Erythroblast (primary cell): ENCODE measurements around the gene ARHGEF40.

Source experiments
- DNase-seq, 2 experiments: peaks; one replicate each; lab custom pipeline; 2025; lab: John Stamatoyannopoulos, UW
- GATA1 ChIP-seq: IDR thresholded peaks from 2 replicates; pipeline ENCODE4 v1.6.1; 2011; ENCODE audit warnings: low read depth, mild to moderate bottlenecking, control low read depth, low read length, moderate library complexity
- POLR2A ChIP-seq: IDR thresholded peaks from 2 replicates; pipeline ENCODE4 v1.6.1; 2011; ENCODE audit warnings: mild to moderate bottlenecking, low read length

The ARHGEF40 gene

DNA sequence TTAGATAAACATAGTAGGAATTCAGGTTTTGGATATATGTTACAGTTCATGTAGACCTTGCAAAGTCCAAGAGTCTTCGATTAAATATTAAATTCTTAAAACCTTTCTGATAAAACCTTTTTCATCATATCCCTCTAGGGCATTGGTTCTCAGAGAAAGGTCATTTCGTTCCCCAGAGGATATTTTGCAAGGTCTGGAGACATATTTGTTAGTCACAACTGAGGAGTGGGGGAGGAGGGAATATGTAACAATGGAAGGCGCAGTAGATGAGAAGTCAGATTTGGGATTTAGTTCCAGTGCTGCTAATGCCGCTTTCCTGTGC is 36.0 kb downstream of the ARHGEF40 start:
- no peak for TF ChIP-seq POLR2A
- no peak for TF ChIP-seq GATA1
- no peak for DNase-seq

DNA sequence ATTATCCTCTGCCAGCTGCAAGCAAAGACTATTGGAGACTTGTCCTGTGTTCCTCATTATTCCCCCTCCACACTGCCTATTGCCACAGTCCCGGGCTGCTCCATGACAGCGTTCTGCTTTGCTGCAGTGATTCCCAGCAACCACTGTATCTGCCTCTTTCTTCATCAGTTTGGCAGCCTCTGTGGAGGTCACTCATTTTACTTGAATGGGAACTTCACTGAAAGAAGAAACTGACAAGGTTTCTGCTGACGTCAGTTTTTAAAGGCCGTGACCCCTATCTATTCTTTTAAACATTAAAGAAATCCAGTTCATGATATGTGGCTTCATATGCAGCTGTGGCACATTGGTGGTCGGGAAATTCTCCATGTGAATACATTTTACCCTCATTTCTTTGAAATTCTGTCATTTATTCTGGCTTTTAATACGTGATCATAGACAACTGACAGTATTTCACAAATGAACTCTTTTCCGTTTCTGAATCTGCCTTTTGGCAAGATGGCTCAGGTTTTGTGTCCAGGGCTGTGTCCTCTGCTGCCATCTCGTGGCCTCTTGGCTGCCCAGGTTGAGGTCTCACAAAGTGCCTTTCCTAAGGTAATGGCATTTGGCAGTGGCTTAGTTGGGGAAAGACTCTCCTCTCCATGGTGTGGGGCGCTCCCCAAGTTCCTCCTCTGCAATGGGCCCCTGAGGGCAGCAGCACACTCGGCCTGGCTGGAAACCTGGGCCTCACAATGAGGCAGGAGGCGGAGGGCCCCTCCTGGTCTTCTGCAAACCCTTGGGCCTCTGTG is 36.6 kb downstream of the ARHGEF40 start:
- TF ChIP-seq GATA1 (no peak), POLR2A (no peak)
- DNase-seq: peak; percentile 81 to 88

DNA sequence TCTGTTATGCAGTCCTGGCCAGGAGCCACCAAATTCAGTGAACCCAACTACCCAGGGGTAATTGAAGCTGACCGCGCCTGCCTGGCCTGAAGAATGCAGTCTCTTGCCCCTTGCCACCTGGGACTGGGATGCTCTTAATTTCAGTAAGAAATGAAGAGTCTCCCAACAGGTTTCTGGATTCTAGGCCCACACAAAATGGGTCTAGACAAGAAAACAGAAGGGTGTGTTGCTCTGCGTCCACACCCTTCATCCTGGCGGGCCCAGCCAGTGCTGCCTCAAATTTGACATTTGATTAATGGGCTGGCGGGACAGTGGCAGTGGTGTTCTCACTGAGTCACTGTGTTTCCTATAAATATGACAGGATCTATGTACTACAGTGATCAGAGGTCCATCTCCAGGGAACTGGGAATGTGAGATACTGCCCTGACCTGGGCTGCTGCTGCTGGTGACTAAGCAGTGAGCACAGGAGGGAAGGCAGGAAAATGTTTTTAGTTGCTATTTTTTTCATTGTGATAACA is 37.2 kb downstream of the ARHGEF40 start:
- DNase-seq: peak; percentile 54 to 57
- TF ChIP-seq POLR2A: no peak
- no peak for TF ChIP-seq GATA1

DNA sequence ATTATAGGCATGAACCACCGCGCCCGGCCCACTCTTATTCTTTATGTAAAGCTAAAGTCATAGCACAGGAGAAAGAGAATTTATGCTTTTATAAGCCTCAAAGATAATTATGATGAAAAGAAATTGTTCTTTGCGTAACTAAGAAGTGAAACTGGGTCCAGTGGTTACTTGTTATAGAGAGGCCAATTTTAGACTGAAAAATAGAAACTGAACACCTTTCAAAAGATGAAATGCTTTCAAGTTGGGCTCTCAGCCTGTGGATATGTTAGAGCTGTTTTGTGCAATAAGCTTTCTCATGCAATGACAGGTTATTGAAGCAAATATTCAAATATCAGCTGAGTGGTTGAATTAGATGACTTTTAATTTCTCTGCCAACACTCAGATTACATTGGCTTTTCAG is 38.7 kb downstream of the ARHGEF40 start:
- no peak for DNase-seq
- TF ChIP-seq POLR2A (no peak), GATA1 (no peak)

DNA sequence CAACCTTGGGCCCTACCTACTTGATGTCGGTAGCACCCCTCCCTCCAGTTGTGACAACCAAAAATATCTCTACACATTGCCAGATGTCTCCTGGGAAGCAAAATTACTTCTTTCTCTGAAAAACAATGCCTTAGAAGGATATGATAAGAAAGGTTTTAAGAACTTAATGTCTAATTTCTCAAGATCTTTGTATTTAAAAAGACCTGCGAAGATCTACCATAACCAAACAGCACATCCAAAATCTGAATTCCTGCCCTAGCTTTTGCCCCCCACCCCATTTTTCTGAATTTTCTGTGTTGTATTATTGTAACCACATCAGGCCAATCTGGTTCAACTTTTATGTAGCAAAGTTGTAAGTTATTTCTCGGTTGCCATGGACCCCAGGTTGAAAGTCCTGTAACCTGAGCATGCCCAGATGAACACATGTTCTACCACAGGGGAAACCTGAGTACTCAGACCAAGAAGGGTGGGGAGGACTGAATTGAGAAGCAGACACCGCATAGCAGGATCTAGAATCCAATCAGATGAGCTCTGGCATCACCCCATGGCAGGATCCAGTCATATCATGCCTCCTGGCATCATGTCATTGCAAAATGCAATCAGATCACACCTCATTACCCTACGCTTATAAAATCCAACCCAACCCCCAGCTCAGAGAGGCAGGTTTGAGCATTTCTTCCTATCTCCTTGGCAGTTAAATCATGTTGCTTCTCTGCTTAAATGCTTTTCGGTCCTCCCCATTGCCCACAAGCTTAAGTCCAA is 39.5 kb downstream of the ARHGEF40 start:
- DNase-seq: no peak
- no peak for TF ChIP-seq GATA1
- TF ChIP-seq POLR2A: no peak

DNA sequence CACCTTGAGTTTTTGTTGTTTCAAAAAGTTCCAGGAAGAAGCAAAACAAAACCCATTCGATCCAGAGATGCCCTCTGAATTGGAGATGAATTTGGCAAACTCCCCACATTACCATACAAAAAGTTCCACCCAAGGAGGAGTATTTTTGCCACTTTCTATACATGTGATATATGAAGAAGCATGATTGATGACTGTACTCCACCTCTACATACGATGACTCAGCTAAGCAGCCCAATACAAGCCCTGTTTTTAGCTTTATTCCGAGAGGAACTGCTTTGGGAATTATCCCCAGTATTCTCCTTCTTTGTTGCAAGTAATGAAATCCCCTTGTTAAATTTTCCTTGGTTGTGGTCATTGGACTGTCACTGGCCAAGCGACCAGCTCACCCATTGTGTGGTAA is 42.2 kb downstream of the ARHGEF40 start:
- TF ChIP-seq POLR2A: no peak
- no peak for TF ChIP-seq GATA1
- DNase-seq: no peak

DNA sequence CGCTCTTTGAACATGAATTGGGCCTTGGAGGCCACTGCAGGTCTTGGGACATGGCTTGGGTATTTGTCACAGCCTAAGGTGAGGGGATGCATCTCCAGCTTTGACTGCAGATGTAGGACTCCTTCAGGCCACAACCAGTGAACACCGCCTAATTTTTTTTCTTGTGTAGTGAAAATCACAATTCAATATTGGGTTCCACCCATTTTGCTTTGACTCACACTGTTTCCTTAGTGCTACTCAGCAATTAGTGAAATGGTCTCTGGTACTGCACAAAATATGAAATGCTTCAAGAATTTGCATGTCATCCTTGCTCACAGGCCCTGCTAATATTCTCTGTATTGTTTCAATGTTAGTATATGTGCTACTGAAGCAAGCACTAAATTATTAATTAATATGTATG is 43.3 kb downstream of the ARHGEF40 start:
- DNase-seq: no peak
- TF ChIP-seq GATA1 (no peak), POLR2A (no peak)

DNA sequence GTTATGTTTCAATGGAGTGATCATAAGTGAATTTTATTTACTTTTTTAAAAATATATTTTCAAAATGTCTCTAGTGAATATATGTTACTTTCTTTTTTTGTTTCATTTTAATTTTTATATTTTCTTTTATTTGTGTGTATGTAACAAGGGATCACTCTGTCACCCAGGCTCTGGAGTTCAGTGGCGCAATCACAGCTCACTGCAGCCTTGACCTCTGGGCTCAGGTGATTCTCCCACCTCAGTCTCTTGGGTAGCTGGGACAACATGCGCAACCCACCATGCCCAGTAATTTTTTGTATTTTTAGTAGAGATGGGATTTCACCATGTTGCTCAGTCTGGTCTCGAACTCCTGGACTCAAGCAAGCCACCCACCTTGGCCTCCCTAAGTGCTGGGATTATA is 48.8 kb downstream of the ARHGEF40 start:
- TF ChIP-seq GATA1 (no peak), POLR2A (no peak)
- no peak for DNase-seq

DNA sequence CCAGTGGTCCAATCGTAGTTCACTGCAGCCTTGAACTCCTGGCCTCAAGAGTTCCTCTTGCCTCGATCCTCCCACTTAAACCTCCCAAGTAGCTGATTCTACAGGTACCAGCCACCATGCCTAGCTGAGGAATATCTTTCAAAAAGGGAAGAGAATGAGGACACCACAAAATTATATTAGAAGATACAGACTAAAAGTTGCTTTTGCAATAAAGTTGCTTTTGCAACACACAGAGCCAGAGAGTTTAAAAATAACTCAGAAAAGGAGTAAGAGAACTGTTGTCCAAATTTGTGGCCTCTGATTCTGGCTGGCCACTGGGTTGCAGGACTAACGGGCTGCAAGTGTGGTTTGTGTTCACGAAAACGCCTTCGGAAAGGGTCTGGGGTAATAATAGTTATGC is 50.6 kb downstream of the ARHGEF40 start:
- DNase-seq: no peak
- TF ChIP-seq POLR2A (no peak), GATA1 (no peak)

DNA sequence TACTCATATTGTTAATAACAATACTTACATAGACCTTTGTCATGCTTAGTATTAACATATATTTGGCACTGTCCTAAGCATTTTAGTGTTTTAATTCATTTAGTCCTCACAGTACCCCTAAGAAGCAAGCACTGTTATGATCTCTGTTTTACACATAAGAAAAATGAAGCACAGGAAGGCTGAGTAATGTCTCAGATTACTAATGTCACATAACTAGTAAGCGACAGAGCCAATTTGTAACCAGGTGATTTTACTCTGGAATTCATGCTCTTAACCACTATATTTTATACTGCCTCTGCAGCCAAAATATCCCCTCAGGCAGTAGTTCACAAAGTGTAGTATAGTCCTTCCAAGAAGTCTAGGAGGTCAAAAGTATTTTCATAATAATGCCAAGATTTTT is 51.0 kb downstream of the ARHGEF40 start:
- DNase-seq: no peak
- TF ChIP-seq GATA1: no peak
- no peak for TF ChIP-seq POLR2A

DNA sequence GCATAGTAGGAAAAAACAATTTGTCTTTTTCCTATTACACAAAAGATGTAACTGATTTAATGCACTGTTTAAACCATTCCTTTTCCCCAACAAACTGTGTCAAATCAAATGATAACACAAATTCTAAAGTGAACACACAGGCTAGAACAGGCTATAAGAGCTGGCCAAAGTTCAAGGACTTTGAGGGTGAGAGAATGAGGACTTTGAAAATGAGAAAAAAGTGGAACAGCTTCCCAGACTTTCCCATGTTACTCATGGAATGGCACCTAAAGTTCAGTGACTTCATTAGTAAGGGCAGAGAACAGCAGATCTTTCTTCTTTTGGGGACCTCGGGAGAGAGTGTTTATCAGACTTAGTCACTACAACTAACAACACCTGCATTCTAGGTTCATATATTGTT is 53.3 kb downstream of the ARHGEF40 start:
- no peak for TF ChIP-seq GATA1
- TF ChIP-seq POLR2A: no peak

DNA sequence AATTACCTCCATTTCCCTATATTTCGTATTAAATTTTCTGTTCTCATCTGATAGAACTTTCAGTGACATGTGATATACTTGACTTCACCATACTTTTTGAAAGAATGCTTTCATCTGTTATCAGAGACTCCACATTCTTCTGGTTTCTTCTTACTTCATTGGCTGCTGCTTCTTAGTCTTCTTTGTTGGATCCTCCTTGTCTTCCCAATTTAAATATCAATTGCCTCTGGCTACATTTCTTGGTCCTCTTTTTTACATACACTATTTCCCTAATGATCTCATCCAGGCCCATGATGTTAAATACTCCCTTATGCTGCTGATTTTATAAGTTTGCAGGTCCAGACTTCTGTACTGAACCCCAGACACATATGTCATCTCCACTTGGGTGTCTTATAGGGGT is 63.8 kb downstream of the ARHGEF40 start:
- TF ChIP-seq GATA1: no peak
- DNase-seq: no peak

More for the DNA sequence above, 53.3 kb downstream of the ARHGEF40 start:
- no peak for DNase-seq

DNA sequence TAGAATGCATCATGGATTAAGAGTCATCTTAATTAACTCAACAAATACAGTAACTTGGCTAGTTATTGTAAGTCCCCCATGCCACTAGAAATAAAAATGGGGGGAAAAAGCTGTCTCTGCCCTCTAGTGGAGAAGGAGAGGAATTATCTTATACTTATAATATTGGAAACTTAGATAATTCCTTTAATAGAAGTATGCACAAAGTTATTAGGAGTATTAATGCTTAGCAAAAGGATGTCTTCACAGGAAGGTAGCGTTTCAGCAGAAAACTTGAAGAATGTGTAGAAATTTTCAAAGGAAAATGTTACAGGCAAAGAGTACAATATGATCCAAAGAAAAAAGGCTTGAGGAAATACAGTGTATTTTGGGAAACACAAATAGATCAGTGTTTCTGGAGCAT is 65.9 kb downstream of the ARHGEF40 start:
- DNase-seq: peak; percentile 13 to 22
- no peak for TF ChIP-seq GATA1
- no peak for TF ChIP-seq POLR2A
